GM12892 (cell line): ENCODE results near the gene ZCCHC14.

ENCODE experiments used
- POLR2A ChIP-seq: IDR thresholded peaks from 2 replicates; pipeline ENCODE4 v1.6.1; 2011; ENCODE audit warnings: low read depth, low read length, control low read depth
- TAF1 ChIP-seq: IDR thresholded peaks from 2 replicates; pipeline ENCODE4 v1.6.1; 2011; ENCODE audit warnings: low read depth, mild to moderate bottlenecking, control low read depth, low read length, borderline replicate concordance

DNA sequence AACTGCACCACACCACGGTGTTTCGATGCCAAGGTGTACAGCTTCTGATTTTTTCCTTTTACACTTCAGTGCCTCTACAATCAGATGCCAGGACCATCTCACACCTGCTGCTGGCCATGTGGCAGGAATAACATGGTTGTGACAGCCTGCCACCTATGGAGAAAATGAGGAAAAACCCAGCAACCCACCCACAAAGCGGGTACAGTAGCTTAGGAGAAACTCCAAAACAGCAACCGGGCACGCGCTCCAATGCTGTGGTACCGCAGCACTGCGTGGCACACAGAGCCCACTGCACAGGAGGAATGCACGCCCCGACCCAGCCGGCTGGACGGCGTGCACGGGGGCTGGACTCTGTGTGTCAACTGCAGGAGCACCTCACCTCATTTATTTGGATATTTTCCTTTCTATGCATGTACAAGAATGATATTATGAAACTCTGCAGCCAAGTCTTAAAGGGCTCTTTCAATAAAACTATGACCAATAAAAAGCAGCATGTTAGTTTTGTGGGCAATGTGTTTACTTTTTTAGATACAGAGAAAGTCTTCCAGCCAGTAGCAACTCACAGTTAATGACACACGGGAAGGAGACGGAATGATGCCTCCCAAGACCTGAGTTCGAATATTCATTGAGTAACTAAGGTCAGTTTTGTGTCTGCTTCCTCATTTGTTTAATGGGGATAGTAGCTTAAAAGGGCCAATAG is 54.8 kb downstream of the ZCCHC14 start:
- TF ChIP-seq POLR2A (no peak), TAF1 (no peak)
